Occipital lobe (tissue), 3 donors: ENCODE data around the gene HSPA4. TPM values are rescaled to one million over a fixed set of nuclear protein-coding genes. Genes with fewer than 3 reads are reported as not detected.

Experiments
- DNase-seq: peaks from one replicate; lab custom pipeline; 2025; lab: John Stamatoyannopoulos, UW
- small RNA-seq: library from RNA; depleted of rRNA; stranded (forward); fragments of <200 nt; gene quantifications from one replicate; pipeline ENCODE3, GENCODE V24; 2014
- total RNA-seq: library from RNA; depleted of rRNA; stranded (reverse); fragments of >200 nt; gene quantifications from one replicate; pipeline ENCODE4 v1.2.3, GENCODE V29; 2014

The HSPA4 gene
- total RNA-seq, 1 donor from 2014 or later: 129 TPM

- DNase-seq: no peak
Observed at GRCh38 chr5:133155326-133155969, 103.6 kb downstream of the HSPA4 start.

Small RNA genes within 50 kb of the gene (small RNA-seq; reads per million reads assigned to genes)
- gene AC113410.1 (not detected), gene AC113410.3 (not detected)

Other genes starting within 250 kb of the HSPA4 start
- 5.1 TPM for gene SOWAHA, start 238.7 kb upstream of the HSPA4 start, total RNA-seq
- 0.47 TPM for gene SHROOM1, start 221.4 kb upstream of the HSPA4 start, total RNA-seq
- 1.9 TPM for gene GDF9, start 185.5 kb upstream of the HSPA4 start, total RNA-seq
- gene UQCRQ, start 185.4 kb upstream of the HSPA4 start, total RNA-seq: 81.1 TPM
- 2.0 TPM for gene LEAP2, start 178.3 kb upstream of the HSPA4 start, total RNA-seq
- 76.6 TPM for gene AFF4, start 88.4 kb upstream of the HSPA4 start, total RNA-seq
- gene ZCCHC10, start 25.5 kb upstream of the HSPA4 start, total RNA-seq: 27.6 TPM